Left kidney (tissue), 2 donors: Measurements from ENCODE around the gene TTC23. TPM values are rescaled to one million over a fixed set of nuclear protein-coding genes. Genes with fewer than 3 reads are reported as not detected.

ENCODE experiments used
- DNase-seq: peaks from one replicate; pipeline ENCODE4 v3.0.0-alpha.2; 2013
- polyA plus RNA-seq: library from polyadenylated mRNA; unstranded; fragments of 120-200 nt; gene quantifications from one replicate; pipeline ENCODE4 v1.2.1, GENCODE V29; 2013; ENCODE audit not compliant: insufficient read length

TTC23 gene
- polyA plus RNA-seq, 1 donor: 35.3 TPM

GRCh38 chr15:99165956-99166689 is 83.3 kb downstream of the TTC23 start:
- DNase-seq: no peak

GRCh38 chr15:99165020-99165790 is 84.2 kb downstream of the TTC23 start:
- no peak for DNase-seq

GRCh38 chr15:99164119-99164518 is 85.3 kb downstream of the TTC23 start:
- DNase-seq: no peak

- DNase-seq: no peak
Observed at GRCh38 chr15:99163271-99164062, 85.9 kb downstream of the TTC23 start.

- DNase-seq: no peak
Observed at GRCh38 chr15:99158626-99159412, 90.6 kb downstream of the TTC23 start.

- DNase-seq: no peak
Observed at GRCh38 chr15:99157456-99157855, 91.9 kb downstream of the TTC23 start.

- no peak for DNase-seq
Observed at GRCh38 chr15:99155961-99156443, 93.4 kb downstream of the TTC23 start.

- no peak for DNase-seq
Observed at GRCh38 chr15:99154271-99154670, 95.1 kb downstream of the TTC23 start.

GRCh38 chr15:99153026-99153535 is 96.3 kb downstream of the TTC23 start:
- no peak for DNase-seq

- no peak for DNase-seq
Observed at GRCh38 chr15:99151156-99151555, 98.2 kb downstream of the TTC23 start.

- no peak for DNase-seq
Observed at GRCh38 chr15:99149366-99149765, 100.0 kb downstream of the TTC23 start.

- no peak for DNase-seq
Observed at GRCh38 chr15:99148851-99149276, 100.5 kb downstream of the TTC23 start.

GRCh38 chr15:99146661-99147060 is 102.7 kb downstream of the TTC23 start:
- DNase-seq: no peak

GRCh38 chr15:99145778-99146177 is 103.6 kb downstream of the TTC23 start:
- DNase-seq: no peak

GRCh38 chr15:99145005-99145404 is 104.4 kb downstream of the TTC23 start:
- DNase-seq: no peak

GRCh38 chr15:99143655-99144610 is 105.4 kb downstream of the TTC23 start:
- DNase-seq: no peak

GRCh38 chr15:99143242-99143641 is 106.1 kb downstream of the TTC23 start:
- DNase-seq: no peak

GRCh38 chr15:99142562-99142961 is 106.8 kb downstream of the TTC23 start:
- DNase-seq: no peak

GRCh38 chr15:99141943-99142342 is 107.4 kb downstream of the TTC23 start:
- no peak for DNase-seq

GRCh38 chr15:99140590-99140989 is 108.8 kb downstream of the TTC23 start:
- no peak for DNase-seq
